Measurements from ENCODE around the gene CA12.

CA12 gene

GRCh38 chr15:63374686-63375520 is 6.7 kb downstream of the CA12 start:
- DNase-seq = peak; percentile 88 to 90 (median 89)

GRCh38 chr15:63373866-63374548 is 7.6 kb downstream of the CA12 start:
- no peak for DNase-seq

- no peak for DNase-seq
These were observed 8.3 kb downstream of the CA12 start for GRCh38 chr15:63373330-63373729.

- DNase-seq = no peak
These were observed 8.9 kb downstream of the CA12 start for GRCh38 chr15:63372753-63373152.

GRCh38 chr15:63372018-63372705 is 9.5 kb downstream of the CA12 start:
- DNase-seq = peak; percentile 90 to 96 (median 94)

- DNase-seq = peak; percentile 80 to 92 (median 84)
These were observed 10.2 kb downstream of the CA12 start for GRCh38 chr15:63371297-63371918.

- DNase-seq = no peak
These were observed 10.9 kb downstream of the CA12 start for GRCh38 chr15:63370764-63371163.

- DNase-seq = peak; percentile 75 to 85 (median 80)
These were observed 11.9 kb downstream of the CA12 start for GRCh38 chr15:63369781-63370180.

- no peak for DNase-seq
These were observed 12.3 kb downstream of the CA12 start for GRCh38 chr15:63369296-63369695.

- no peak for DNase-seq
These were observed 13.1 kb downstream of the CA12 start for GRCh38 chr15:63368503-63368902.

GRCh38 chr15:63367900-63368299 is 13.7 kb downstream of the CA12 start:
- DNase-seq = no peak

- no peak for DNase-seq
These were observed 14.3 kb downstream of the CA12 start for GRCh38 chr15:63367390-63367789.

- DNase-seq = no peak
These were observed 15.2 kb downstream of the CA12 start for GRCh38 chr15:63366451-63366850.

- DNase-seq = no peak
These were observed 16.4 kb downstream of the CA12 start for GRCh38 chr15:63365273-63365680.

- no peak for DNase-seq
These were observed 17.0 kb downstream of the CA12 start for GRCh38 chr15:63364399-63365272.

- no peak for DNase-seq
These were observed 18.4 kb downstream of the CA12 start for GRCh38 chr15:63363292-63363691.

GRCh38 chr15:63362885-63363284 is 18.8 kb downstream of the CA12 start:
- no peak for DNase-seq

- DNase-seq = no peak
These were observed 19.4 kb downstream of the CA12 start for GRCh38 chr15:63362196-63362595.

- DNase-seq = no peak
These were observed 21.5 kb downstream of the CA12 start for GRCh38 chr15:63360170-63360569.

GRCh38 chr15:63358241-63359029 is 23.2 kb downstream of the CA12 start:
- no peak for DNase-seq

- no peak for DNase-seq
These were observed 23.9 kb downstream of the CA12 start for GRCh38 chr15:63357731-63358130.
